ENCODE data around the gene SPEN. TPM values are rescaled to one million over a fixed set of nuclear protein-coding genes. Genes with fewer than 3 reads are reported as not detected.
"Not testable (repeated sequence)": the region's sequence is repeated elsewhere in the genome, so short reads cannot be mapped to it uniquely, and the experiment has no call there.

The SPEN gene
- total RNA-seq, 2 experiments from 2014 or later = 73.5 to 76.7 TPM

DNA sequence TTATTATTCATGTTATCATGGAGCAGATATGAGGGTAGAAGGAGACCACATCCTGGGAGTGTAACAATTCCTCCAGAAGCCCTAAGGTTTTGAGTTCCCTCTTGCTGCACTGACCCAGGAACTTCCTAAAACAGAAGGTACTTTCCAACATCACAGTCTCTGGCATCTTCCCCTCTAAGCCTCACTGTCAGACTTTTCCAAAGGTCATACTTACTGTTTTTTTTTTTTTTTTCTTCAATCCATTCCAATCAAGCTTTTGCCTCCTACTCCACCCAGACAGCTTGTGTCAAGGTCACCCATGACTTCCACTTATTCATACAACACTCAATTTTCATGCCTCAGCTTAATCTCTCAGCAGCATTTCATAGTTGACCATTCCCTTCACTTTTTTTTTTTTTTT lies 21.7 kb upstream of the SPEN start:
- no peaks in the 10 kb centered on the region for H3K36me3 Mint-ChIP-seq (ENCODE audit: low read depth)
- CTCF ChIA-PET = interaction anchor here (0.6 kb wide), 1 partner anchor 527 kb away, joined by 3 read pairs; no protein-coding TSS in a partner anchor
- peaks cover 11% of the 10 kb centered on the region for H3K4me1 ChIP-seq (ENCODE audit: insufficient read depth, low read length)

GRCh38 chr1:15826810-15827507 lies 20.5 kb upstream of the SPEN start:
- CTCF ChIA-PET = no interaction called here
- no peak overlapping the region for H3K4me3 ChIP-seq (ENCODE audit: low read length)
- H3K27ac ChIP-seq (ENCODE audit: low read depth in 1 of 2, low read length in 2 of 2) = no peak overlapping the region
- ATAC-seq (ENCODE audit: poor library complexity) (no peak), DNase-seq (no peak)
- Mint-ChIP-seq H3K36me3 (ENCODE audit: low read depth) (peaks cover 4% of the 10 kb centered on the region), H3K4me1 (ENCODE audit: low read depth) (peaks cover 28% of the 10 kb centered on the region), H3K27me3 (no peaks in the 10 kb centered on the region), H3K4me3 (no peak overlapping the region), H3K9me3 (no peaks in the 10 kb centered on the region), H3K27ac (no peak overlapping the region)
- H3K36me3 ChIP-seq (ENCODE audit: insufficient read depth, low read length) = no peaks in the 10 kb centered on the region
- TF ChIP-seq, protein P1, sequence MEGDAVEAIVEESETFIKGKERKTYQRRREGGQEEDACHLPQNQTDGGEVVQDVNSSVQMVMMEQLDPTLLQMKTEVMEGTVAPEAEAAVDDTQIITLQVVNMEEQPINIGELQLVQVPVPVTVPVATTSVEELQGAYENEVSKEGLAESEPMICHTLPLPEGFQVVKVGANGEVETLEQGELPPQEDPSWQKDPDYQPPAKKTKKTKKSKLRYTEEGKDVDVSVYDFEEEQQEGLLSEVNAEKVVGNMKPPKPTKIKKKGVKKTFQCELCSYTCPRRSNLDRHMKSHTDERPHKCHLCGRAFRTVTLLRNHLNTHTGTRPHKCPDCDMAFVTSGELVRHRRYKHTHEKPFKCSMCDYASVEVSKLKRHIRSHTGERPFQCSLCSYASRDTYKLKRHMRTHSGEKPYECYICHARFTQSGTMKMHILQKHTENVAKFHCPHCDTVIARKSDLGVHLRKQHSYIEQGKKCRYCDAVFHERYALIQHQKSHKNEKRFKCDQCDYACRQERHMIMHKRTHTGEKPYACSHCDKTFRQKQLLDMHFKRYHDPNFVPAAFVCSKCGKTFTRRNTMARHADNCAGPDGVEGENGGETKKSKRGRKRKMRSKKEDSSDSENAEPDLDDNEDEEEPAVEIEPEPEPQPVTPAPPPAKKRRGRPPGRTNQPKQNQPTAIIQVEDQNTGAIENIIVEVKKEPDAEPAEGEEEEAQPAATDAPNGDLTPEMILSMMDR (IDR thresholded peaks at IDR 0.05) = no peak
- peaks cover 11% of the 10 kb centered on the region for H3K4me1 ChIP-seq (ENCODE audit: insufficient read depth, low read length)
- intact Hi-C loops (cut with DNase I, micrococcal nuclease) = no loop called here
- POLR2A ChIA-PET = no interaction called here
- no peaks in the 10 kb centered on the region for H3K27me3 ChIP-seq (ENCODE audit: control insufficient read depth in 1 of 2, insufficient read depth in 2 of 2, low read length in 2 of 2)
- no peaks in the 10 kb centered on the region for H3K9me3 ChIP-seq (ENCODE audit: control insufficient read depth in 1 of 2, insufficient read depth in 1 of 2, low read length in 2 of 2)

More for the DNA sequence above, 21.7 kb upstream of the SPEN start:
- no peak for ATAC-seq (ENCODE audit: poor library complexity)
- Mint-ChIP-seq H3K4me3 (no peak overlapping the region), H3K9me3 (no peaks in the 10 kb centered on the region), H3K27me3 (no peaks in the 10 kb centered on the region), H3K27ac (no peak overlapping the region), H3K4me1 (ENCODE audit: low read depth) (peaks cover 19% of the 10 kb centered on the region)
- no peaks in the 10 kb centered on the region for H3K27me3 ChIP-seq (ENCODE audit: control insufficient read depth in 1 of 2, insufficient read depth in 2 of 2, low read length in 2 of 2)
- TF ChIP-seq, protein P1 (IDR thresholded peaks at IDR 0.05) = no peak
- H3K36me3 ChIP-seq (ENCODE audit: insufficient read depth, low read length) = no peaks in the 10 kb centered on the region
- intact Hi-C loops (cut with DNase I, micrococcal nuclease) = no loop called here
- H3K9me3 ChIP-seq (ENCODE audit: control insufficient read depth in 1 of 2, insufficient read depth in 1 of 2, low read length in 2 of 2) = no peaks in the 10 kb centered on the region
- POLR2A ChIA-PET = interaction anchor here (0.6 to 0.7 kb wide), 2 partner anchors 34 to 1078 kb away, joined by 3 read pairs; no protein-coding TSS in a partner anchor
- H3K27ac ChIP-seq (ENCODE audit: low read depth in 1 of 2, low read length in 2 of 2) = no peak overlapping the region
- peak in 1 of 14 experiments; percentile 22 for DNase-seq
- H3K4me3 ChIP-seq (ENCODE audit: low read length) = no peak overlapping the region

- not testable (repeated sequence) for H3K27ac Mint-ChIP-seq; H3K36me3 Mint-ChIP-seq (ENCODE audit: low read depth)
These were observed 19.9 kb upstream of the SPEN start for GRCh38 chr1:15827567-15827966.

GRCh38 chr1:15828931-15829330 lies 18.6 kb upstream of the SPEN start:
- H3K27ac Mint-ChIP-seq; intact Hi-C loops (cut with DNase I, micrococcal nuclease); H3K27me3 ChIP-seq (ENCODE audit: control insufficient read depth in 1 of 2, insufficient read depth in 2 of 2, low read length in 2 of 2); H3K36me3 Mint-ChIP-seq (ENCODE audit: low read depth); H3K4me3 Mint-ChIP-seq; CTCF ChIA-PET; H3K36me3 ChIP-seq (ENCODE audit: insufficient read depth, low read length); H3K27ac ChIP-seq (ENCODE audit: low read depth in 1 of 2, low read length in 2 of 2); H3K9me3 Mint-ChIP-seq; DNase-seq; H3K4me3 ChIP-seq (ENCODE audit: low read length); ATAC-seq (ENCODE audit: poor library complexity); H3K27me3 Mint-ChIP-seq; H3K9me3 ChIP-seq (ENCODE audit: control insufficient read depth in 1 of 2, insufficient read depth in 1 of 2, low read length in 2 of 2): not testable (repeated sequence)
- peaks cover 35% of the 10 kb centered on the region for H3K4me1 Mint-ChIP-seq (ENCODE audit: low read depth)
- POLR2A ChIA-PET = interaction anchor here (1.4 kb wide), 1 partner anchor 20 kb away, joined by 3 read pairs; no protein-coding TSS in a partner anchor
- peaks cover 17% of the 10 kb centered on the region for H3K4me1 ChIP-seq (ENCODE audit: insufficient read depth, low read length)

More at GRCh38 chr1:15827567-15827966, 19.9 kb upstream of the SPEN start:
- H3K4me3 ChIP-seq (ENCODE audit: low read length); intact Hi-C loops (cut with DNase I, micrococcal nuclease); H3K36me3 ChIP-seq (ENCODE audit: insufficient read depth, low read length); H3K27me3 Mint-ChIP-seq; CTCF ChIA-PET; DNase-seq; H3K27ac ChIP-seq (ENCODE audit: low read depth in 1 of 2, low read length in 2 of 2); H3K9me3 ChIP-seq (ENCODE audit: control insufficient read depth in 1 of 2, insufficient read depth in 1 of 2, low read length in 2 of 2); H3K27me3 ChIP-seq (ENCODE audit: control insufficient read depth in 1 of 2, insufficient read depth in 2 of 2, low read length in 2 of 2); H3K4me3 Mint-ChIP-seq; H3K9me3 Mint-ChIP-seq; ATAC-seq (ENCODE audit: poor library complexity): not testable (repeated sequence)
- H3K4me1 Mint-ChIP-seq (ENCODE audit: low read depth) = peaks cover 29% of the 10 kb centered on the region
- POLR2A ChIA-PET = interaction anchor here (0.9 kb wide), 1 partner anchor 20 kb away, joined by 4 read pairs; the partner anchor contains the start of gene SPEN
- peaks cover 13% of the 10 kb centered on the region for H3K4me1 ChIP-seq (ENCODE audit: insufficient read depth, low read length)
